HepG2 (cell line): ENCODE results near the gene RNF213. TPM values are rescaled to one million over a fixed set of nuclear protein-coding genes. Genes with fewer than 3 reads are reported as not detected.

Source experiments
- ATAC-seq: fragments of 200-7000 bp; cut with Tn5 transposase; 3 replicates; pipeline ENCODE4 v1.9.1; 2020; ENCODE audit warnings: mild to moderate bottlenecking, moderate library complexity
- BruUV-seq: library from RNA; stranded (reverse); fragments of 400-500 nt; replicated peaks from 2 replicates; lab custom pipeline; 2021; lab: Mats Ljungman, UMichigan
- CTCF ChIA-PET: fragments of 300-600 bp; formaldehyde crosslinking; extraction: SDS; loops from one replicate; lab custom pipeline; 2021; ENCODE audit warnings: low total read pairs, inconsistent platforms, low intra/inter-chr PET ratio; lab: Yijun Ruan, JAX
- POLR2A ChIA-PET: fragments of 350-600 bp; sonication (Branson Sonifier 250); formaldehyde crosslinking; loops from one replicate; lab custom pipeline; 2020; ENCODE audit warnings: antibody characterized with exemption, inconsistent platforms; lab: Yijun Ruan, JAX
- DNase-seq: peaks from one replicate; pipeline ENCODE4 v3.0.0-alpha.2; 2015; ENCODE audit warnings: low spot score
- FAIRE-seq: peaks from 3 replicates; lab custom pipeline; 2011; peaks lifted over from hg19 to GRCh38; lab: Jason Lieb, UNC
- H2AFZ ChIP-seq: one replicate; pipeline ENCODE4 v1.6.1; 2011; ENCODE audit warnings: low read length, inconsistent platforms
- H3K27ac ChIP-seq: fragments of 300-600 bp; 3 replicates; pipeline ENCODE4 v1.8.0; 2011; ENCODE audit warnings: mixed run types, mild to moderate bottlenecking, mixed read lengths, low read length, inconsistent platforms; ENCODE audit not compliant: insufficient read depth; ENCODE audit errors: extremely low read length
- H3K27me3 ChIP-seq, 2 experiments: fragments of 200-600 bp in 1 of 2; 2 replicates in 1 of 2; 3 replicates in 1 of 2; pipeline versions ENCODE4 v1.6.0 to v1.8.0; 2011; ENCODE audit warnings: low read length in 2 of 2, mild to moderate bottlenecking in 2 of 2, moderate library complexity in 2 of 2, inconsistent platforms in 1 of 2; ENCODE audit not compliant: insufficient read depth in 2 of 2, control insufficient read depth in 1 of 2
- H3K36me3 ChIP-seq, 2 experiments: fragments of 200-600 bp in 1 of 2; replicated peaks in 1 of 2; 2 replicates in 1 of 2; 3 replicates in 1 of 2; pipeline versions ENCODE4 v1.5.1 to v1.8.0; 2011; ENCODE audit warnings: low read length in 2 of 2, inconsistent platforms in 1 of 2; ENCODE audit not compliant: insufficient read depth in 2 of 2, control insufficient read depth in 1 of 2
- H3K4me1 ChIP-seq: 2 replicates; pipeline ENCODE4 v1.5.1; 2012; ENCODE audit warnings: low read length, inconsistent platforms; ENCODE audit not compliant: insufficient read depth
- H3K4me2 ChIP-seq: 2 replicates; pipeline ENCODE4 v1.6.0; 2011; ENCODE audit warnings: low read depth, low read length, inconsistent platforms
- H3K4me3 ChIP-seq, 3 experiments: fragments of 200-600 bp in 1 of 3; sonication (generic), shearing (Covaris generic) in 1 of 3; replicated peaks in 1 of 3; 2 replicates each; pipeline ENCODE4 v1.5.1; 2011 to 2016; ENCODE audit warnings: low read length in 3 of 3, inconsistent platforms in 2 of 3, low read depth in 2 of 3, mild to moderate bottlenecking in 2 of 3, control low read depth in 1 of 3, mixed read lengths in 1 of 3; ENCODE audit not compliant: insufficient read depth in 1 of 3
- H3K79me2 ChIP-seq: one replicate; pipeline ENCODE4 v1.6.1; 2011; ENCODE audit warnings: low read length, inconsistent platforms; ENCODE audit not compliant: insufficient read depth
- H3K9ac ChIP-seq: 2 replicates; pipeline ENCODE4 v1.6.0; 2011; ENCODE audit warnings: mild to moderate bottlenecking, low read depth, low read length, inconsistent platforms; ENCODE audit not compliant: insufficient read depth
- H3K9me3 ChIP-seq: 2 replicates; pipeline ENCODE4 v1.5.1; 2012; ENCODE audit warnings: mild to moderate bottlenecking, low read length
- H4K20me1 ChIP-seq: 2 replicates; pipeline ENCODE4 v1.6.0; 2011; ENCODE audit warnings: inconsistent platforms, mild to moderate bottlenecking, low read length, moderate library complexity; ENCODE audit not compliant: insufficient read depth
- NR2F6 ChIP-seq, 2 experiments: IDR thresholded peaks; 2 replicates each; pipeline ENCODE4 v1.6.1; 2016; ENCODE audit warnings: antibody characterized with exemption in 1 of 2, mild to moderate bottlenecking in 1 of 2
- SALL1 ChIP-seq: sonication (generic); formaldehyde crosslinking; IDR thresholded peaks from 2 replicates; pipeline ENCODE4 v1.8.0; 2022; ENCODE audit warnings: mild to moderate bottlenecking, missing genetic modification reagents
- UBTF ChIP-seq: sonication (generic); formaldehyde crosslinking; IDR thresholded peaks from 2 replicates; pipeline ENCODE4 v1.4.0; 2020; ENCODE audit warnings: mild to moderate bottlenecking, missing genetic modification reagents
- ZNF512B ChIP-seq: sonication (generic); formaldehyde crosslinking; IDR thresholded peaks from 2 replicates; pipeline ENCODE4 v1.5.1; 2020; ENCODE audit warnings: missing genetic modification reagents, mild to moderate bottlenecking, borderline replicate concordance
- ZNF768 ChIP-seq: sonication (generic); formaldehyde crosslinking; IDR thresholded peaks from 2 replicates; pipeline ENCODE4 v1.4.0; 2020; ENCODE audit warnings: missing genetic modification reagents
- WGBS: methylation state at CpG from one replicate; pipeline ENCODE4 v1.1.6; 2017; ENCODE audit warnings: low lambda C conversion rate; 5-methylcytosine and 5-hydroxymethylcytosine counted together
- in situ Hi-C: cut with HindIII; loops from 2 replicates; pipeline ENCODE4 v1.10.0; 2017; ENCODE audit warnings: low pct_unique_long_range_greater_than_20kb; ENCODE audit not compliant: extremely low pct_ligation_motif_present
- intact Hi-C: fragments of 100-400 bp; cut with micrococcal nuclease; formaldehyde crosslinking; loops from one replicate; pipeline ENCODE4 v1.10.0; 2022; ENCODE audit not compliant: unreplicated experiment
- polyA plus RNA-seq, 8 experiments: library from polyadenylated mRNA; depleted of rRNA in 3 of 8; stranded (reverse) in 7 of 8; unstranded in 1 of 8; fragments of >200 nt; fragmentation: Illumina TruSeq in 4 of 8; extraction: Trizol in 4 of 8; gene quantifications; 2 replicates each; pipeline versions ENCODE4 v1.2.1 to v1.2.3, GENCODE V29; 2011 to 2016; ENCODE audit warnings: low read depth in 4 of 8, missing spikeins in 1 of 8, mixed read lengths in 1 of 8; ENCODE audit not compliant: insufficient read depth in 1 of 8
- total RNA-seq, 5 experiments: library from RNA; depleted of rRNA; stranded (reverse); fragments of >200 nt; fragmentation: Illumina TruSeq; extraction: Trizol; gene quantifications; 2 replicates each; pipeline ENCODE4 v1.2.3, GENCODE V29; 2016; ENCODE audit warnings: low read depth in 1 of 5

Gene RNF213
- total and polyA plus RNA-seq, 2 of the 13 experiments (the other 11 are each of a cell fraction or from before 2014, with no cell fraction given), result 38.6 to 38.7 TPM

- no peak for TF ChIP-seq ZNF512B
- TF ChIP-seq, all 625 proteins: peak for 0
Measured at GRCh38 chr17:80437532-80437931, 176.9 kb downstream of the RNF213 start (continued).

GRCh38 chr17:80438806-80439205 is 178.2 kb downstream of the RNF213 start:
- BruUV-seq, result no TSS peak
- no peak overlapping the region for H3K4me2 ChIP-seq
- ATAC-seq (no peak; the same call in 2 of the 3 replicates), FAIRE-seq (no peak), DNase-seq (no peak)
- intact Hi-C loops (no loop called here), in situ Hi-C loops (no loop called here)
- H3K27ac ChIP-seq, result no peak overlapping the region
- H3K79me2 ChIP-seq, result no peaks in the 10 kb centered on the region
- H3K27me3 ChIP-seq, result peaks cover 4 to 12% of the 10 kb centered on the region in 2 experiments; a peak in 2 of 5 replicates
- no peaks in the 10 kb centered on the region for H3K36me3 ChIP-seq
- TF ChIP-seq ZNF768 (CRISPR knock-in tag) (peak; percentile 86; the same call in 1 of the 2 replicates), UBTF (CRISPR knock-in tag) (no peak), SALL1 (no peak), NR2F6 (IDR thresholded peaks at IDR 0.05) (no peak), NR2F6 (CRISPR knock-in tag; IDR thresholded peaks at IDR 0.05) (no peak)
- POLR2A ChIA-PET, result no interaction called here
- no peak overlapping the region for H2AFZ ChIP-seq
- no CpG with 5 or more reads among the region's 5 CpGs for WGBS
- no peak overlapping the region for H3K4me3 ChIP-seq
- H3K4me1 ChIP-seq, result no peaks in the 10 kb centered on the region
- no peaks in the 10 kb centered on the region for H3K9me3 ChIP-seq
- H4K20me1 ChIP-seq, result peaks cover 14% of the 10 kb centered on the region; the same call in 1 of the 2 replicates
- CTCF ChIA-PET, result no interaction called here
- H3K9ac ChIP-seq, result no peak overlapping the region
